Natural killer cell (primary cell): ENCODE results near the gene DOCK8. TPM values are rescaled to one million over a fixed set of nuclear protein-coding genes. Genes with fewer than 3 reads are reported as not detected.

Source experiments
- ATAC-seq, 3 donors: fragments of 150-1000 bp in 2 of 3; fragments of 200-7000 bp in 1 of 3; cut with Tn5 transposase; 1 replicate in 1 of 3; 2 replicates in 2 of 3; pipeline ENCODE4 v1.10.0; 2021; ENCODE audit warnings: mild to moderate bottlenecking in 2 of 3, moderate library complexity in 2 of 3
- DNase-seq, 2 donors: peaks; one replicate each; pipeline versions ENCODE4 v3.0.0 to v3.0.0-alpha.2; 2013 to 2021; ENCODE audit warnings: mixed read lengths in 1 of 2
- H3K27ac ChIP-seq: one replicate; pipeline ENCODE4 v1.5.1; 2013; ENCODE audit warnings: mild to moderate bottlenecking, low read length
- H3K27me3 ChIP-seq: one replicate; pipeline ENCODE4 v1.6.1; 2013; ENCODE audit warnings: low read length; ENCODE audit not compliant: control insufficient read depth, insufficient read depth
- H3K36me3 ChIP-seq: one replicate; pipeline ENCODE4 v1.6.1; 2013; ENCODE audit warnings: low read length; ENCODE audit not compliant: control insufficient read depth, insufficient read depth
- H3K4me1 ChIP-seq: one replicate; pipeline ENCODE4 v1.6.1; 2013; ENCODE audit warnings: low read length; ENCODE audit not compliant: control insufficient read depth, insufficient read depth
- H3K4me3 ChIP-seq: one replicate; pipeline ENCODE4 v1.5.1; 2013; ENCODE audit warnings: low read length
- H3K9me3 ChIP-seq: one replicate; pipeline ENCODE4 v1.6.1; 2013; ENCODE audit warnings: low read length; ENCODE audit not compliant: control insufficient read depth, insufficient read depth
- H3K27ac Mint-ChIP-seq, 2 donors: one replicate each; pipeline ENCODE4 v1.8.0; 2022; ENCODE audit warnings: mild to moderate bottlenecking in 2 of 2, mixed read lengths in 2 of 2, moderate library complexity in 1 of 2
- H3K27me3 Mint-ChIP-seq, 2 donors: one replicate each; pipeline ENCODE4 v1.8.0; 2022; ENCODE audit warnings: low read depth in 2 of 2, mixed read lengths in 2 of 2
- H3K36me3 Mint-ChIP-seq: one replicate; pipeline ENCODE4 v1.8.0; 2022; ENCODE audit warnings: mixed read lengths
- H3K4me1 Mint-ChIP-seq, 2 donors: one replicate each; pipeline ENCODE4 v1.8.0; 2022; ENCODE audit warnings: mixed read lengths in 2 of 2
- H3K4me3 Mint-ChIP-seq: one replicate; pipeline ENCODE4 v1.8.0; 2022; ENCODE audit warnings: mild to moderate bottlenecking, moderate library complexity, mixed read lengths
- H3K9me3 Mint-ChIP-seq, 2 donors: one replicate each; pipeline ENCODE4 v1.8.0; 2022; ENCODE audit warnings: mixed read lengths in 2 of 2
- CTCF ChIP-seq: fragments of 200-600 bp; IDR thresholded peaks from one replicate; pipeline ENCODE4 v1.8.0; 2022; ENCODE audit warnings: antibody characterized with exemption
- WGBS: methylation state at CpG from one replicate; pipeline ENCODE4 v1.1.7; 2013; ENCODE audit warnings: missing lambda C conversion rate; ENCODE audit not compliant: insufficient coverage; 5-methylcytosine and 5-hydroxymethylcytosine counted together
- intact Hi-C: fragments of 100-400 bp; cut with micrococcal nuclease; formaldehyde crosslinking; loops from one replicate; pipeline ENCODE4 v1.14.2; 2022
- total RNA-seq, 4 donors: library from RNA; stranded (reverse); fragments of 120-200 nt in 1 of 4; gene quantifications; one replicate each; pipeline versions ENCODE4 v1.2.3 to v1.2.4, GENCODE V29; 2013 to 2022

The DOCK8 gene
- total RNA-seq, 3 donors from 2014 or later (not counting 1 experiment from before 2014, with no cell fraction given): 156 to 211 (median 207) TPM

- no peak overlapping the region for H3K27ac ChIP-seq
Measured at GRCh38 chr9:250625-251024, 36.0 kb downstream of the DOCK8 start.

GRCh38 chr9:251398-251797 is 36.7 kb downstream of the DOCK8 start:
- peaks cover 21 to 29% of the 10 kb centered on the region in 2 donors for H3K4me1 Mint-ChIP-seq
- H3K4me3 Mint-ChIP-seq: no peak overlapping the region
- no peaks in the 10 kb centered on the region for H3K9me3 Mint-ChIP-seq
- no peak overlapping the region for H3K4me3 ChIP-seq
- DNase-seq: no peak
- intact Hi-C loops: no loop called here
- no peaks in the 10 kb centered on the region for H3K27me3 Mint-ChIP-seq
- H3K36me3 ChIP-seq: no peaks in the 10 kb centered on the region
- H3K4me1 ChIP-seq: peaks cover 12% of the 10 kb centered on the region
- H3K27ac Mint-ChIP-seq: no peak overlapping the region
- WGBS: over 99% methylated on average over 5 of the region's 5 CpGs
- no peaks in the 10 kb centered on the region for H3K36me3 Mint-ChIP-seq
- H3K27me3 ChIP-seq: no peaks in the 10 kb centered on the region
- no peaks in the 10 kb centered on the region for H3K9me3 ChIP-seq
- no peak for TF ChIP-seq CTCF
- H3K27ac ChIP-seq: no peak overlapping the region
- no peak for ATAC-seq

More at GRCh38 chr9:250625-251024, 36.0 kb downstream of the DOCK8 start:
- ATAC-seq (no peak), DNase-seq (no peak)
- Mint-ChIP-seq H3K27me3 (no peaks in the 10 kb centered on the region), H3K4me3 (no peak overlapping the region), H3K36me3 (no peaks in the 10 kb centered on the region), H3K4me1 (peaks cover 21 to 29% of the 10 kb centered on the region in 2 donors), H3K27ac (no peak overlapping the region), H3K9me3 (no peaks in the 10 kb centered on the region)
- no peaks in the 10 kb centered on the region for H3K36me3 ChIP-seq
- intact Hi-C loops: no loop called here
- H3K4me3 ChIP-seq: no peak overlapping the region
- no peaks in the 10 kb centered on the region for H3K27me3 ChIP-seq
- no peak for TF ChIP-seq CTCF
- WGBS: 68% methylated on average over 5 of the region's 5 CpGs
- peaks cover 12% of the 10 kb centered on the region for H3K4me1 ChIP-seq
- H3K9me3 ChIP-seq: no peaks in the 10 kb centered on the region

- intact Hi-C loops: no loop called here
- WGBS: 79% methylated on average over 3 of the region's 3 CpGs
- Histone ChIP-seq H3K4me3 (no peak overlapping the region), H3K9me3 (no peaks in the 10 kb centered on the region), H3K27me3 (no peaks in the 10 kb centered on the region), H3K4me1 (peaks cover 12% of the 10 kb centered on the region), H3K36me3 (no peaks in the 10 kb centered on the region), H3K27ac (no peak overlapping the region)
- Mint-ChIP-seq H3K4me1 (peaks cover 22 to 30% of the 10 kb centered on the region in 2 donors), H3K36me3 (no peaks in the 10 kb centered on the region), H3K4me3 (no peak overlapping the region), H3K27me3 (no peaks in the 10 kb centered on the region), H3K9me3 (no peaks in the 10 kb centered on the region), H3K27ac (no peak overlapping the region)
- TF ChIP-seq CTCF: no peak
- ATAC-seq: no peak
- no peak for DNase-seq
Measured at GRCh38 chr9:253539-253938, 38.9 kb downstream of the DOCK8 start.

GRCh38 chr9:254516-254915 is 39.9 kb downstream of the DOCK8 start:
- intact Hi-C loops: no loop called here
- Mint-ChIP-seq H3K9me3 (no peaks in the 10 kb centered on the region), H3K4me1 (peaks cover 16 to 23% of the 10 kb centered on the region in 2 donors), H3K4me3 (no peak overlapping the region), H3K27ac (no peak overlapping the region), H3K36me3 (no peaks in the 10 kb centered on the region), H3K27me3 (no peaks in the 10 kb centered on the region)
- Histone ChIP-seq H3K4me1 (peaks cover 5% of the 10 kb centered on the region), H3K27me3 (no peaks in the 10 kb centered on the region), H3K4me3 (no peak overlapping the region), H3K9me3 (no peaks in the 10 kb centered on the region), H3K36me3 (no peaks in the 10 kb centered on the region), H3K27ac (no peak overlapping the region)
- no peak for DNase-seq
- no peak for TF ChIP-seq CTCF
- WGBS: 90% methylated on average over 4 of the region's 4 CpGs
- no peak for ATAC-seq
